ENCODE measurements around the gene PLGRKT.
A peak's percentile ranks its signal among the peaks of the same experiment; 100 is the strongest.
"Not testable (repeated sequence)": the region's sequence is repeated elsewhere in the genome, so short reads cannot be mapped to it uniquely, and the experiment has no call there.

The PLGRKT gene

GRCh38 chr9:5375091-5375490 is 62.6 kb downstream of the PLGRKT start:
- DNase-seq: no peak

DNA sequence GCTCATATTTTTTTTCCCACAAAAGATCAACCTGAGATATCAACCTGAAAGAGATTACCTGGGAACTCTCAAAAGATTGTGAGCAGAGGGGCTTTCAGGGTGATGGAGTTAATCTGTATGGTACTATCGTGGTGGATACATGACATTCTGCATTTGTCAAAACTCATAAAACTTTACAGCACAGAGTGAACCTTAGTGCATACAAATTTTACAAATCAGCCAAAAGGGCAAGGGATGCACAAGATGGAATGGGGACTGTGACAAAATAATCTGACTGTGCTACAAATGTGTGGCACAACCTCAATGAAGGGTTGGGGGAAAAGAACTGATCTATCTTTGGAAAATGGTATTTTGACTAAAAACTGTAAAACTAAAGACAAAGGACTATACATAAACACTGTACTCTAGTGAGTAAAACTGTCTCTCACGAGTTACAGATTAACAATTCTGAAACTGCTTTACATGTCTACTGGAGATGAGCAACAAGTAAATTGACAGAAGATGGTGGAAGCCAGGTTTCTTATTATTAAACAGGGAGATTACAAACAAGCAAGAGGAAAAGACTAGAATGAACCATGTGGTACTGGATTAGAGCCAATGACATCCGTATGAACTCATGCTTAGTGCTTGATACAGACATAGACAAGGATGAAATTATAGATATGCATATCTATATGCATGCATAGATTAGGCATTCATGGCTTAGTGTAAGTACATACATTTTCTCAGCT is 73.3 kb downstream of the PLGRKT start:
- DNase-seq: no peak

- DNase-seq: peak; percentile 18
Measured at GRCh38 chr9:5361326-5362010, 76.3 kb downstream of the PLGRKT start.

DNA sequence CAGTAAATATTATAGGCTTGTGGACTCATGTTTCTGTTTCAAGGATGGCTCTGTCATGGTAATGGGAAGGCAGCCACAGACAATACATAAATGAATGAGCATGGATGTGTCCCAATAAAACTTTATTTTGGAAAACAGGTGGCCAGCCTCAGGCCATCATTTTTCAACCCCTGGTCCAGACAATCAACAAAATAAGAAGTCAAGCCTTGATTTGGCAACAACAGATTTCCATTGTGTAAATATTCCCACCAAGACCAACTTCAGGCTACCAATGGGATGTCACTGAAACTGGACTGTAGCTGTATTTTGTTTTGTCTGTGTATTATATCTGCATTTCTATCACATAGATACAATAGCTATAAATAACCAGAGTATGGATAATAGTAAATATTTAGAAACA is 77.4 kb downstream of the PLGRKT start:
- DNase-seq: no peak

DNA sequence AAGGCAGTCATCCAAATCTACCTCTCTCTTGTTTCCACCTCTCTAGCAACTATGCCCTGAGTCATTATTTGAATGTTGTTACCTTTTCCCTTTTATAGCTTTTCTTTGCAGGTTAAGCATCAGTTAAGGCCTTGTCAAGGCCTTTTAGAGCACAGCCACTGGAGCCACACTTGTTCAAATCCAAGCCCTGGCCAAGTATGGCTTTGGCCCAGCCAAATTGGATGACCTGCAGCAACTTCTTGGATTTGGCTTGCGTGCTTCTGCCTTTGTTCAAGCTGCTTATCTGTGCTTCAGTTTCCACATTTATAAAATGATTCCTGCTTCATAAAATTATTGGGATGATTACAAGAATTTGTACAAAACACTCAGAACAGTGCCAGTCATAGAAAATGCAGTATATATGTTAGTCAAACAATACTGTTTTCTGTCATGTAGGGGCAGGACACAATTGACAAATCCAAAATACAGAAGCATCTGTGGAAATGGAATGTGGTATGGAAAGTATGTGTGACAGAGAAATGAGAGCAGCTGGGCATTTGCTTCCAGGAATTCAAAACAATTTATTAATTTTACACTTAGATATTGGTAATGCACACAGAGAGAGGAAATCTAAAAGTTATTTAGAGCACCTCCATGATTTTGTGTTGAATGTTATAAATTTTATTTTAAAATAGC is 80.2 kb downstream of the PLGRKT start:
- peak; percentile 21 for DNase-seq

DNA sequence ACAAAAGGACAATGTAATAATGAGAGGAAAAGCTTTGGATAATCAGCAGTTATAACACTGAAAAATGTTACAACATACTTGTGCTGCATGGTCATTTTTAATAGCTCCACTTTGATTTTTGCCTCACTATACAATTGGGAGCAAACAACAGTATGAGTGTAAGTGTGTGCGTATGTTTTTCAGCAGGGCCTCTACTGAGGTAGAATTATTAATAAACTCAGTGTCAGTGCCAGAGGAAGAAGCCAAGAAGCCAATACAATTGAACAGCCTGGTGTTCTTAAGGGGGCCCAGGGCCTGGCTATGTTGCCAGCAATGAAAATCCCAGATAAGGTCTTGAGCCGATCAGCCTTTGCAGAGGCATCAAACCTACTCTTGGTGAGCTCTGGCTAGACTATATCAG is 81.9 kb downstream of the PLGRKT start:
- DNase-seq: no peak

GRCh38 chr9:5355226-5355625 is 82.5 kb downstream of the PLGRKT start:
- DNase-seq: no peak

DNA sequence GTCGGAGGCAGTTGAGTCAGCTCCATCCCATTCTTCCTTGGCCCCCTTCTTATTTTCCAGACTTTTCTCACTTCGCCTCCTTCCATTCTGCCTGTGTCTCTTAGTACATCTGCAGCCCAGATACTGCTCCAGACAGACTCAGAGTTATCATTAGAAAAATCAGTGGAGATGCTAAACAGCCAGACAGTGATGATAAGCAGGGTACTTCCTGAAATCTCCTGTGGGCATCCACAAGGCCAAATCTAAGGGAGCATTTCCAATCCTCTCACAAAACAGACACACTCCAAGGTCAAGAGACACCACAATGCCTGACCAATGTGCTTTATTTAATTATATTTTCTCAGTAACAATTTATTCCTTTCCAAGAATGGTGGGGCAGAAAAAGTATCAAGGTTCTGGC is 83.5 kb downstream of the PLGRKT start:
- DNase-seq: no peak

DNA sequence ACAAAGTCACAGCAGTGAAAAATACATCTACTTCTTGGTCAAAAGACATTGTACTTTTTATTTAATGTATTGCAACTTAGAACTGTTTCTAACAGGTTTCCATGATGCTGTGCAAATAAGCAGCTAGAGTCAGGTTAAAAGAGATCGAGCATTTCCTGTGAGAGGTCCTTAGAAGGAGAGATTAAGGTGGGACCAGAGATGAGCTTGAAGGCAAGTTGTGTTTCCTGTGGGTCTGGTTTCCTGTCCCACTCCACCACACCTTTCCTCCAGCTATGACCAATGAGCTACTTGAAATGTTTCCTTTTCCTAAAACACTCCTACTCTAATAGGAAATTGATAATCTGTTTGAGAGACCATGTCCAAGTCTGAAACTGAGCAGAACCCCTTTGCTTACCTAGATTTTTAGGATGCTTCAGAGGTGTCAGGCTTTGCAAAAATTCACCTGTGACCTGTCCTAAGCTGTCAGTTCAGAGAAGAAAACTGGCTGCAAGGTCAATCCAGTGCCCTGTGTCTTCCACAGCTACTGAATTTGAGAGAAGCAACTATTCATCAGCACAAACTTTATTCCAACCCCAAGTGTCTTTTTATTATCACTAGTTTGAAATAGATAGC is 85.0 kb downstream of the PLGRKT start:
- no peak for DNase-seq

DNA sequence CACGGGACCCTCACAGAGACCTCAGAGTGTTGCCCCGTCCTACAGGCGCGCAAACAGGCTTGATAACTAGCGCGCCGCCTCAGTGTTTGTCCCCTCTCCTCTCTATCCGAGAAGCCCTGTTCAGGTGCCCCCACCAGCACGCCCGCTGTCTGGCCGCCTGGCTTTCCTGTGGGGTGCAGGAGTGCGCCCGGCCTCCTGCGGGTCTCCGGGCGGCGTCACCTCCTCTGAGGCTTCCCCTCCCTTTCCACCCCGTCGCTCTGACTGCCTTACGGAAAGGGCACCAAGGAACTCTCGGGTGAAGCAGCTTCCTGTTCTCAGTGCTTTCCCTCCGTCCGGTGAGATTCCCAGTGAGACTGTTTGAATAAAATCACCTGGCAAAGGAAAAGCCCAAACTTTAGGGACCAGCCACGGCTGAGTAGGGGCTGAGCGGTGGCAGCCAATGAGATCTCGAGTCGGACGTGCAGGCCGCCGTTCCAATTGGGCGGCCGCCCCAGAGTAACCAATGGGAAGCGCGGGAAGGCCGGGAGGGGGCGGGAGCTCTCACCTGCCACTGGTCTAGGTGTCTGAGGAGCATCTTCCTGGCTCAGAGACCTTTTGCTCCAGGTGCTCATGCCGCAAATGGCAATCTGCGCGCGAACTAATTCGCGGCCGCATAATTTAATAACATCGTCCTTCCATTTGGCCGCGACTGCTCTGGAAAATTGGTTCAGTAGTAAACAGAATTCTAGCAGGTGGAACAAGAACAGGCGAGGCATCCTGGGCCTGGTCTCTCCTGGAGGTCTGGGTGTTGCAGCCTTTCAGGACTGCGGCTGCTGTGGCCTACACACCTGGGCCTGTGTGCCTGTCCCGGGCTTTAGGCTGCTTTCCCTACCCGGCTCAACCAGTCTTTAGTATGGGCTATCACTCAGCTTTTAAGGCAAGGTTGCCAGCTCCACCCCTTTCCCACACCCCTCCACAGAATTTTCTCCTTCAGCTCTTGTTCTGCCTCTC is 98.4 kb downstream of the PLGRKT start, which contains the start of gene RLN1:
Gene RLN1, minus strand, starts transcription at position 885 of the 990 bp plus-strand sequence. Its CDS starts 130 bp downstream, at position 755.
- DNase-seq: not testable (repeated sequence)

GRCh38 chr9:5336688-5337087 is 101.0 kb downstream of the PLGRKT start:
- no peak for DNase-seq

- not testable (repeated sequence) for DNase-seq
Measured at GRCh38 chr9:5331276-5331675, 106.4 kb downstream of the PLGRKT start.

DNA sequence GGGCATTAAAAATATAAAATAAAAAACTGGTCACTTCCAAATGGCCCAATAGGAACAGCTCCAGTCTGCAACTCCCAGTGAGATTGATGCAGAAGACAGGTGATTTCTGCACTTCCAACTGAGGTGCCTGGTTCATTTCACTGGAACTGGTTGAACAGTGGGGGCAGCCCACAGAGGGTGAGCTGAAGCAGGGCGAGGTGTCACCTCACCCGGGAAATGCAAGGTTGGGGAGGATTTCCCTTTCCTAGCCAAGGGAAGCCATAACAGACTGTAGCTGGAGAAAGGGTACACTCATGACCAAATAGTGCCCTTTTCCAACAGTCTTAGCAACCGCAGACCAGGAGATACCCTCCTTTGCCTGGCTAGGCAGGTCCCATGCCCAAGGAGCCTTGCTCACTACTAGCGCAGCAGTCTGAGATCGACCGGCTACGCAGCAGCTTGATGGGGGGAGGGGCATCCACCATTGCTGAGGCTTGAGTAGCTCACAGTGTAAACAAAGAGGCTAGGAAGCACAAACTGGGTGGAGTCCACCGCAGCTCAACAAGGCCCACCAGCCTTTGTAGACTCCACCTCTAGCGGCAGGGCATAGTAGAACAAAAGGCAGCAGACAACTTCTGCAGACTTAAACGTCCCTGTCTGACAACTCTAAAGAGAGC is 110.7 kb downstream of the PLGRKT start:
- no peak for DNase-seq

GRCh38 chr9:5326187-5326586 is 111.5 kb downstream of the PLGRKT start:
- no peak for DNase-seq

GRCh38 chr9:5321601-5322000 is 116.1 kb downstream of the PLGRKT start:
- not testable (repeated sequence) for DNase-seq

DNA sequence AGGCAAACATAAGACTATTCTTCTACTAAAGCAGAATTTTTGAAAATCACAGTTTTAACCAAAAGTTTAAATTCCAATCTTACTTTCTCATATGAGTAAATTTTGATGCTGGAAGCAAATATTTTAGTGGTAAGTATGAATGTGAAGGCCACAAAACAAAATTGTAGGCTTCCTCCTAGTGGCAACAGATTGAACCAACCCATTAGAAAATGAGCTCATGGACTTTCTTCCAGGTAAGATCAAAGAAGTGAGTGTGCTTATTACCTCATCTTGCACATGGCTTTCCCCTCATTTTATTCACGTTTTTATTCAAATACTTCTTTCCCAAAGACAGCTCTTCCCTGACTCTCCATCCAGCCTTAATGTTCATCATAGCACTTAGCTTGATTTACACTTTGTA is 116.7 kb downstream of the PLGRKT start:
- no peak for DNase-seq

GRCh38 chr9:5316406-5316805 is 121.3 kb downstream of the PLGRKT start:
- DNase-seq: not testable (repeated sequence)

DNA sequence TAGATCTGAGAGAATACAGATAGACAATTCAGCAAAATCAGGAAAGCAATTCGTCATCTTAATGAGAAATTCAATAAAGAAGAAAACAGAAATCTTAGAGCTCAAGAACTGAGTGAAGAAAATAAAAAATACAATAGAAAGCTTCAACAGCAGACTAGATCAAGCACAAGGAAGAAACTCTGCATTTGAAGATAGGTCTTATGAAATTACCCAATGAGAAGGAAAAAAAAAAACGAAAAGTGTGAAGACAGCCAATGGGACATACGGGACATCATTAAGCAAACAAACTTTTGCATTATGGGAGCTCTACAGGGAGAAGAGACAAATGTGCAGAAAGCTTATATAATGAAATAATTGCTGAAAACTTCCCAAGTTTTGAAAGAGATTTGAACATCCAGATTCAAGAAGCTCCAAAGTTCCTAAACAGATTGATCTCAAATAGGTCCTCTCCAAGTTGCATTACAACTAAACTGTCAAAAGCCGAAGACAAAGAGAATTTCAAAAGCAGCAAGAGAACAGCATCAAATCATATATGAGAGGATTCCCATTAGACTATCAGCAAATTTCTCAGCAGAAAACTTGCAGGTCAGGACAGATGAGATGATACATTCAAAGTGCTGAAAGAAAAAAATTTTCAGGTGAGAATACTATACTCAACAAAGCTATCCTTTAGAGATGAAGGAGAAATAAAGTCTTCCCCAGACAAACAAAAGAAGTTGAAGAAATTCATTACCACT is 122.4 kb downstream of the PLGRKT start:
- DNase-seq: no peak

GRCh38 chr9:5310851-5311250 is 126.9 kb downstream of the PLGRKT start:
- DNase-seq: no peak
